HG03575 (cell line): ENCODE results near the gene ENTPD6.
"Not testable (repeated sequence)": the region's sequence is repeated elsewhere in the genome, so short reads cannot be mapped to it uniquely, and the experiment has no call there.

Source experiments
- ATAC-seq: cut with Tn5 transposase; IDR thresholded peaks from one replicate; pipeline ENCODE4 v1.9.1; 2021; ENCODE audit not compliant: unreplicated experiment, insufficient number of reproducible peaks, low FRiP score; ENCODE audit errors: extremely low read depth

Gene ENTPD6

GRCh38 chr20:25249198-25249931, 53.9 kb downstream of the ENTPD6 start:
- ATAC-seq = no peak

- no peak for ATAC-seq
These were observed 55.0 kb downstream of the ENTPD6 start for GRCh38 chr20:25250508-25250907.

- no peak for ATAC-seq
These were observed 55.5 kb downstream of the ENTPD6 start for GRCh38 chr20:25251019-25251418.

- no peak for ATAC-seq
These were observed 56.0 kb downstream of the ENTPD6 start for GRCh38 chr20:25251558-25251957.

GRCh38 chr20:25252230-25252651, 56.7 kb downstream of the ENTPD6 start:
- no peak for ATAC-seq

- no peak for ATAC-seq
These were observed 57.3 kb downstream of the ENTPD6 start for GRCh38 chr20:25252686-25253421.

GRCh38 chr20:25253606-25254275, 58.2 kb downstream of the ENTPD6 start:
- no peak for ATAC-seq

- ATAC-seq = no peak
These were observed 59.1 kb downstream of the ENTPD6 start for GRCh38 chr20:25254571-25254970.

- ATAC-seq = no peak
These were observed 59.6 kb downstream of the ENTPD6 start for GRCh38 chr20:25254986-25255680.

- no peak for ATAC-seq
These were observed 60.8 kb downstream of the ENTPD6 start for GRCh38 chr20:25256226-25256859.

- no peak for ATAC-seq
These were observed 61.6 kb downstream of the ENTPD6 start for GRCh38 chr20:25257130-25257529.

GRCh38 chr20:25257756-25258475, 62.4 kb downstream of the ENTPD6 start:
- no peak for ATAC-seq

GRCh38 chr20:25258476-25258805, 62.9 kb downstream of the ENTPD6 start:
- no peak for ATAC-seq

GRCh38 chr20:25258828-25259227, 63.3 kb downstream of the ENTPD6 start:
- no peak for ATAC-seq

GRCh38 chr20:25259358-25259757, 63.8 kb downstream of the ENTPD6 start:
- no peak for ATAC-seq

GRCh38 chr20:25259788-25260254, 64.3 kb downstream of the ENTPD6 start:
- ATAC-seq = no peak

GRCh38 chr20:25260770-25261437, 65.4 kb downstream of the ENTPD6 start:
- ATAC-seq = not testable (repeated sequence)
